Hepatocyte (in vitro differentiated cells): Measurements from ENCODE around the gene ST8SIA5.

Experiments used
- EZH2 ChIP-seq: fragments of 200-600 bp; sonication (generic); IDR thresholded peaks from 2 replicates; pipeline ENCODE4 v1.6.1; 2016; ENCODE audit warnings: antibody characterized with exemption, mild to moderate bottlenecking, borderline replicate concordance
- EZH2phosphoT487 ChIP-seq: fragments of 200-600 bp; sonication (generic); IDR thresholded peaks from one replicate; pipeline ENCODE4 v1.6.1; 2018; ENCODE audit warnings: antibody characterized with exemption, mild to moderate bottlenecking, low read depth, moderate library complexity; ENCODE audit not compliant: unreplicated experiment, severe bottlenecking
- TF ChIP-seq, protein P1 (sequence below): fragments of 200-600 bp; sonication (generic); IDR thresholded peaks from 2 replicates; pipeline ENCODE4 v1.5.1; 2016; ENCODE audit warnings: antibody characterized with exemption, mild to moderate bottlenecking; ENCODE audit not compliant: poor library complexity

DNA sequence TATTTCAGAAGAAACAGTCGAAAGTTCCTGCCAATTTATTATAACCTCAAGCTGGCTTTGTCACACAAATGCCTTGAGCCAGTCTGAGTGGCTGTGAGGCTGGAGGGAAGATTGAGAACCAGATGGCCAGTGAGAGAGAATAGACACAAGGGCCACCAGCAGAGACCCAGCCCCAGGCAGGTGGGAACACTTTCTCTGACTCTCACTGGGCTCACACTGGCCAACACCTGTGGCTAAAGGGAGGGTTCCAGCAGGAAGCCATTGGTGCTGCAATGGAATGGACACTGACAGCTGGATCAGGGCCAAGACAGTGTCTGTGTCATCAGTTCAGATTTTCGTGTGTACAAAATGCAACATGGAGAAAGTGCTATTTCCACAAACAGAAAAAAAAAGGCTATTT is 129.7 kb downstream of the ST8SIA5 start:
- TF ChIP-seq, protein P1, sequence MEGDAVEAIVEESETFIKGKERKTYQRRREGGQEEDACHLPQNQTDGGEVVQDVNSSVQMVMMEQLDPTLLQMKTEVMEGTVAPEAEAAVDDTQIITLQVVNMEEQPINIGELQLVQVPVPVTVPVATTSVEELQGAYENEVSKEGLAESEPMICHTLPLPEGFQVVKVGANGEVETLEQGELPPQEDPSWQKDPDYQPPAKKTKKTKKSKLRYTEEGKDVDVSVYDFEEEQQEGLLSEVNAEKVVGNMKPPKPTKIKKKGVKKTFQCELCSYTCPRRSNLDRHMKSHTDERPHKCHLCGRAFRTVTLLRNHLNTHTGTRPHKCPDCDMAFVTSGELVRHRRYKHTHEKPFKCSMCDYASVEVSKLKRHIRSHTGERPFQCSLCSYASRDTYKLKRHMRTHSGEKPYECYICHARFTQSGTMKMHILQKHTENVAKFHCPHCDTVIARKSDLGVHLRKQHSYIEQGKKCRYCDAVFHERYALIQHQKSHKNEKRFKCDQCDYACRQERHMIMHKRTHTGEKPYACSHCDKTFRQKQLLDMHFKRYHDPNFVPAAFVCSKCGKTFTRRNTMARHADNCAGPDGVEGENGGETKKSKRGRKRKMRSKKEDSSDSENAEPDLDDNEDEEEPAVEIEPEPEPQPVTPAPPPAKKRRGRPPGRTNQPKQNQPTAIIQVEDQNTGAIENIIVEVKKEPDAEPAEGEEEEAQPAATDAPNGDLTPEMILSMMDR, result no peak
- no peak for TF ChIP-seq EZH2
- TF ChIP-seq EZH2phosphoT487, result no peak
